ENCODE data around the gene TGFBR3L.

GRCh38 chr19:7885818-7886217 is 28.8 kb upstream of the TGFBR3L start:
- TF ChIP-seq, protein P1, sequence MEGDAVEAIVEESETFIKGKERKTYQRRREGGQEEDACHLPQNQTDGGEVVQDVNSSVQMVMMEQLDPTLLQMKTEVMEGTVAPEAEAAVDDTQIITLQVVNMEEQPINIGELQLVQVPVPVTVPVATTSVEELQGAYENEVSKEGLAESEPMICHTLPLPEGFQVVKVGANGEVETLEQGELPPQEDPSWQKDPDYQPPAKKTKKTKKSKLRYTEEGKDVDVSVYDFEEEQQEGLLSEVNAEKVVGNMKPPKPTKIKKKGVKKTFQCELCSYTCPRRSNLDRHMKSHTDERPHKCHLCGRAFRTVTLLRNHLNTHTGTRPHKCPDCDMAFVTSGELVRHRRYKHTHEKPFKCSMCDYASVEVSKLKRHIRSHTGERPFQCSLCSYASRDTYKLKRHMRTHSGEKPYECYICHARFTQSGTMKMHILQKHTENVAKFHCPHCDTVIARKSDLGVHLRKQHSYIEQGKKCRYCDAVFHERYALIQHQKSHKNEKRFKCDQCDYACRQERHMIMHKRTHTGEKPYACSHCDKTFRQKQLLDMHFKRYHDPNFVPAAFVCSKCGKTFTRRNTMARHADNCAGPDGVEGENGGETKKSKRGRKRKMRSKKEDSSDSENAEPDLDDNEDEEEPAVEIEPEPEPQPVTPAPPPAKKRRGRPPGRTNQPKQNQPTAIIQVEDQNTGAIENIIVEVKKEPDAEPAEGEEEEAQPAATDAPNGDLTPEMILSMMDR (conservative IDR thresholded peaks at IDR 0.05): no peak
- TF ChIP-seq ZFX (IDR thresholded peaks at IDR 0.05): no peak

Measured in C4-2B (cell line).